ENCODE measurements around the gene ZNF383. TPM values are rescaled to one million over a fixed set of nuclear protein-coding genes. Genes with fewer than 3 reads are reported as not detected.

The ZNF383 gene
- total and polyA plus RNA-seq, 10 of the 15 experiments (the other 5 are each of a cell fraction or from before 2014, with no cell fraction given): 3.3 to 9.0 (median 5.1) TPM

DNA sequence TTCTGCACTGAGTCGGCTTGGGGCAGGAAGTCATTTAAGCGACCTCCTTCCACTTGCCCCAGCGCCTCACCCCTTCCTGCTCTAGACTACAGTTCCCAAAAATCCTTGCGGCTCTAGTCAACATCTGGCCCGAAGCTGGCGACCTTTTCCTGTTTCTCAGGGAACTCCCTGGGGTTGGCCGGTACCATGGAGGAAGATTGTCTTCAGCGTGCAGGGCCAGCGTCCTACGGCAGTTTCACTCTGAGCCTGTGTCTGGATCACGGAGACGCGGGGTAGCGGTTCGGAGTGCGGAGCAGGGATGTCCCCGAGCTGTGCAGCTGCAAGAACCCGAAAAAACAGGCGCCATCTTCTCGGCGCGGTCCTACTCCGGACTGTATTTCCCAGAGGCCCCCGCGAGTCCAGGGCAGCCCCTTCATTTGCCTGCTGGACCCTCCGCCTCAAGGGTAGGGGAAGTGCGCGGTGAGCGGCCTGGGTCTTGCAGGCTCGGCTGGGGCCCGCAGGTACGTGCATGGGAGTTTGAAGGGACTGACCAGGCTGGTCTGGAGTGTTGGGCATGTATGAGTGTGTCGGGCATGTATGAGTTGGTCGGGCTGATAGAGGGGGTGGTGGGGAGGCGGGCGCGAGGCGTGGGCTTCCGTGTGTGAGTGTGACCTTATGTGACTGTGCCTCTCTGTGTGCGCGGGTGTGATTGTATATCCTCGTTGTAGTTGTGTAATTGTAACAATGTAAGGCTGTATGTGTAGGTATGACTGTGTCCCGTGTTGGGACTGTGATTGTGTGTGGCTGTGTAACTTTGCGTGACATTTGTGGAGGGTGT, at the start of gene ZNF383 (continued):
- TF ChIP-seq NKRF (conservative IDR thresholded peaks at IDR 0.05) (peak; percentile 41; the same call in 1 of the 2 replicates), USF1 (IDR thresholded peaks at IDR 0.05; ENCODE audit: borderline replicate concordance, extremely low read length, insufficient read depth, low read depth, low read length) (no peak), MEF2A (IDR thresholded peaks at IDR 0.05; ENCODE audit: insufficient read depth, low read depth, low read length) (0 out of 2 replicates have a peak, but pooled peaks have one; percentile 15), CHD1 (IDR thresholded peaks at IDR 0.05; ENCODE audit: low read depth, low read length) (no peak), CREM (IDR thresholded peaks at IDR 0.05; ENCODE audit: low read depth) (peak; percentile 86), BMI1 (IDR thresholded peaks at IDR 0.05; ENCODE audit: borderline replicate concordance) (peak; percentile 44; the same call in 1 of the 2 replicates), ESRRA (IDR thresholded peaks at IDR 0.05; ENCODE audit: low read length) (peak; percentile 54; the same call in 1 of the 2 replicates), WRNIP1 (IDR thresholded peaks at IDR 0.05; ENCODE audit: borderline replicate concordance, low read depth, low read length) (no peak), ZNF207 (IDR thresholded peaks at IDR 0.05; ENCODE audit: borderline replicate concordance) (peak; percentile 92), CBX5 (IDR thresholded peaks at IDR 0.05; ENCODE audit: low read depth) (no peak; the same call in 1 of the 2 replicates), NR2C1 (IDR thresholded peaks at IDR 0.05) (peak; percentile 73), PML (IDR thresholded peaks at IDR 0.05; ENCODE audit: low read length) (peak; percentile 85; the same call in 1 of the 2 replicates)
- TF ChIP-seq, protein P1, sequence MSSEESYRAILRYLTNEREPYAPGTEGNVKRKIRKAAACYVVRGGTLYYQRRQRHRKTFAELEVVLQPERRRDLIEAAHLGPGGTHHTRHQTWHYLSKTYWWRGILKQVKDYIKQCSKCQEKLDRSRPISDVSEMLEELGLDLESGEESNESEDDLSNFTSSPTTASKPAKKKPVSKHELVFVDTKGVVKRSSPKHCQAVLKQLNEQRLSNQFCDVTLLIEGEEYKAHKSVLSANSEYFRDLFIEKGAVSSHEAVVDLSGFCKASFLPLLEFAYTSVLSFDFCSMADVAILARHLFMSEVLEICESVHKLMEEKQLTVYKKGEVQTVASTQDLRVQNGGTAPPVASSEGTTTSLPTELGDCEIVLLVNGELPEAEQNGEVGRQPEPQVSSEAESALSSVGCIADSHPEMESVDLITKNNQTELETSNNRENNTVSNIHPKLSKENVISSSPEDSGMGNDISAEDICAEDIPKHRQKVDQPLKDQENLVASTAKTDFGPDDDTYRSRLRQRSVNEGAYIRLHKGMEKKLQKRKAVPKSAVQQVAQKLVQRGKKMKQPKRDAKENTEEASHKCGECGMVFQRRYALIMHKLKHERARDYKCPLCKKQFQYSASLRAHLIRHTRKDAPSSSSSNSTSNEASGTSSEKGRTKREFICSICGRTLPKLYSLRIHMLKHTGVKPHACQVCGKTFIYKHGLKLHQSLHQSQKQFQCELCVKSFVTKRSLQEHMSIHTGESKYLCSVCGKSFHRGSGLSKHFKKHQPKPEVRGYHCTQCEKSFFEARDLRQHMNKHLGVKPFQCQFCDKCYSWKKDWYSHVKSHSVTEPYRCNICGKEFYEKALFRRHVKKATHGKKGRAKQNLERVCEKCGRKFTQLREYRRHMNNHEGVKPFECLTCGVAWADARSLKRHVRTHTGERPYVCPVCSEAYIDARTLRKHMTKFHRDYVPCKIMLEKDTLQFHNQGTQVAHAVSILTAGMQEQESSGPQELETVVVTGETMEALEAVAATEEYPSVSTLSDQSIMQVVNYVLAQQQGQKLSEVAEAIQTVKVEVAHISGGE (CRISPR knock-in tag; IDR thresholded peaks at IDR 0.05): no peak
